Type B pancreatic cell (in vitro differentiated cells): ENCODE measurements around the gene TMEM139. TPM values are rescaled to one million over a fixed set of nuclear protein-coding genes. Genes with fewer than 3 reads are reported as not detected.
"Not testable (repeated sequence)": the region's sequence is repeated elsewhere in the genome, so short reads cannot be mapped to it uniquely, and the experiment has no call there.

Experiments
- DNase-seq: peaks from one replicate; pipeline ENCODE4 v3.0.0; 2021; ENCODE audit warnings: mixed read lengths; ENCODE audit not compliant: unreplicated experiment; ENCODE audit errors: extremely low spot score
- H3K27ac Mint-ChIP-seq: 2 replicates; pipeline ENCODE4 v1.8.0; 2021; ENCODE audit warnings: mild to moderate bottlenecking, mixed read lengths
- H3K27me3 Mint-ChIP-seq: 2 replicates; pipeline ENCODE4 v1.8.0; 2021; ENCODE audit warnings: mixed read lengths
- H3K36me3 Mint-ChIP-seq: 2 replicates; pipeline ENCODE4 v1.8.0; 2021; ENCODE audit warnings: mixed read lengths
- H3K4me1 Mint-ChIP-seq: one replicate; pipeline ENCODE4 v1.8.0; 2021; ENCODE audit warnings: mixed read lengths; ENCODE audit not compliant: unreplicated experiment
- H3K4me3 Mint-ChIP-seq: 2 replicates; pipeline ENCODE4 v1.8.0; 2021; ENCODE audit warnings: mild to moderate bottlenecking, mixed read lengths
- H3K9me3 Mint-ChIP-seq: 2 replicates; pipeline ENCODE4 v1.8.0; 2021; ENCODE audit warnings: mixed read lengths
- CTCF ChIP-seq: fragments of 200-600 bp; sonication (generic); conservative IDR thresholded peaks from 2 replicates; pipeline ENCODE4 v1.5.0; 2021; ENCODE audit warnings: antibody characterized with exemption, mild to moderate bottlenecking
- total RNA-seq: library from RNA; stranded (reverse); gene quantifications from 2 replicates; pipeline ENCODE4 v1.2.1, GENCODE V29; 2021; ENCODE audit warnings: low replicate concordance

Gene TMEM139
- total RNA-seq, 1 donor from 2014 or later = 2.6 TPM

DNA sequence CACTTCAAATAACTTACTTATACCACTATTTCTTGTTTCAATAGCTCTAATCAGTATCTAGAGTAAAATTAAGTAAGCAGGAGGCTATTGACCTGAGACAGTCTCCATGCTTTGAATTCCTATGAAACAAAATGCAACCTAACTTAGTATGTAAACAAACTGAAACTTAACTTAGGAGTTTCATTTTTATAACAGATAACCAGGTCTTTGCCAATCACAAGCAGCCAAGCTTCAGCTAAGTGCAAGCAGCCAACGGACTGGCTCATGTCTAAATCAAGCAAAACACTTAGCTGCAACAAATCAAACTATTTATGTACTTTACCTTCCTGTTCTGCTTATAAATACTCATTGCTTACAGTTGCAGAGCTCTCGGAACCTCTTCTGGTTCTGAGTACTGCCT, 25.9 kb upstream of the TMEM139 start:
- Mint-ChIP-seq H3K4me1 (peaks cover 4% of the 10 kb centered on the region), H3K9me3 (no peaks in the 10 kb centered on the region)

DNA sequence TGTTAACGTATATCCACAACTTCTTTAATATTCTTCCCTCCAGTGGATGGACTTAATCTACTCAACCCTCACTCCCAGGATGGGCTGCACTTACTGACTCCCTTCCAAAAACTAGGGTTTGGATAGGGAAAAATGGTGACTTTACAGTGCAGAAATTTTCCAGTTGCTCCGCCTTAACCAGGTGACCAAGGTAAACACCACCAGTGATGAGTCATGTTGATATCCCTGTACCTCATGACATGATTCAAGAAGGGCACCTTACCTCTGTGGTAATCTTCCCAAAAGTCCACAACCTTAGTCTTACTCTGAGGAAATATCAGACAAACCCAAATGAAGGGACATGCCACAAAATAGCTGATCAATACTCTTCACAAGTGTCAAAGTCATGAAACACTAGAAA, 25.0 kb upstream of the TMEM139 start:
- peaks cover 9% of the 10 kb centered on the region for H3K36me3 Mint-ChIP-seq

More for the DNA sequence above, 25.9 kb upstream of the TMEM139 start:
- Mint-ChIP-seq H3K27me3 (no peaks in the 10 kb centered on the region), H3K36me3 (peaks cover 4% of the 10 kb centered on the region), H3K4me3 (no peak overlapping the region), H3K27ac (no peak overlapping the region)
- no peak for DNase-seq
- TF ChIP-seq CTCF = no peak

GRCh38 chr7:143261901-143262300, 22.9 kb upstream of the TMEM139 start:
- no peak for DNase-seq
- H3K9me3 Mint-ChIP-seq = no peaks in the 10 kb centered on the region
- H3K27me3 Mint-ChIP-seq = no peaks in the 10 kb centered on the region
- peaks cover 15% of the 10 kb centered on the region for H3K36me3 Mint-ChIP-seq
- H3K27ac Mint-ChIP-seq = no peak overlapping the region
- H3K4me3 Mint-ChIP-seq = peak overlapping the region; percentile 71
- no peak for TF ChIP-seq CTCF
- H3K4me1 Mint-ChIP-seq = peaks cover 13% of the 10 kb centered on the region

More for the DNA sequence above, 25.0 kb upstream of the TMEM139 start:
- Mint-ChIP-seq H3K9me3 (no peaks in the 10 kb centered on the region), H3K4me3 (no peak overlapping the region), H3K27me3 (no peaks in the 10 kb centered on the region), H3K27ac (peak overlapping the region; percentile 15), H3K4me1 (peaks cover 13% of the 10 kb centered on the region)
- no peak for DNase-seq
- TF ChIP-seq CTCF = no peak

DNA sequence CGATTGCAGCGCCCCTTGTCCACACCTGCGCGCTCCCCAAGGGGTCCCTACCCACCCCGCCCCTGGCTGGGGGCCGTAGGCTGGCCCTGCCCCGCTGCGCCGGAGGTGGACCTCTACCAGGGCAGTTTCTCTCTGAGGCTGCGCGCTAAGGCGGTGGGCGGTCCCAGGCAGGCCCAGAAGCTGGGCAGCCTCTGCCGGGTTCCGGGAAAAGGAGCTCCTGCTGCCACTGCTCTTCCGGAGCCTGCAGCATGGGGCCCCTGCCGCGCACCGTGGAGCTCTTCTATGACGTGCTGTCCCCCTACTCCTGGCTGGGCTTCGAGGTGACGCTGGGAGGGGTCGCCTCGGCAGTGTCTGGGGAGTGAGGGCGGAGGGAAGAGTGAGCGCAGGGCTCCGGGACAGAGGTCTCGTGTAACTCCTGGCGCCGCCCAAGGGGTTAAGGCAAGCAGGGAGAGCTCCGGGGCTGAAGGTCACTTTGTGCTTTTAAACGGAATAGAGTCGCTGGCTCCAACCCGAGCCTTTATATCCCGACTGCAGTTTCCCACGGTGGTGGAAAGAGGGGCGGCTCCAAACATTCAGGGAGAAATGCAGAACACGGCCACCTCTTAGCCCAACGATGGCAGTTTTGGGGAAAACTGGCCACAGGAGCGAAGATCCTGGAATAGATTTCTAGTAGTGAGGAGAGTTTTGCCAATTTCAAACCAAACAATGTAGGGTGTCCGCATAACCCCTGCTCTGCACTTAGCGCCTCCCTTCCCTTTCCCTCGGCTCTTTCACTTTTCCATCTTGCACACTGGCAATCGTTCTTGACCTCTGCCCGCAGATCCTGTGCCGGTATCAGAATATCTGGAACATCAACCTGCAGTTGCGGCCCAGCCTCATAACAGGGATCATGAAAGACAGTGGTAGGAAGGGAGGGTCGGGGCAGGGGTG, 21.2 kb upstream of the TMEM139 start, which contains the start of gene GSTK1:
Gene GSTK1, plus strand, starts transcription at position 176 of the 930 bp plus-strand sequence. Its CDS starts 73 bp downstream, at position 249.
- Mint-ChIP-seq H3K9me3 (no peaks in the 10 kb centered on the region), H3K4me1 (peaks cover 13% of the 10 kb centered on the region)
- TF ChIP-seq CTCF = no peak

DNA sequence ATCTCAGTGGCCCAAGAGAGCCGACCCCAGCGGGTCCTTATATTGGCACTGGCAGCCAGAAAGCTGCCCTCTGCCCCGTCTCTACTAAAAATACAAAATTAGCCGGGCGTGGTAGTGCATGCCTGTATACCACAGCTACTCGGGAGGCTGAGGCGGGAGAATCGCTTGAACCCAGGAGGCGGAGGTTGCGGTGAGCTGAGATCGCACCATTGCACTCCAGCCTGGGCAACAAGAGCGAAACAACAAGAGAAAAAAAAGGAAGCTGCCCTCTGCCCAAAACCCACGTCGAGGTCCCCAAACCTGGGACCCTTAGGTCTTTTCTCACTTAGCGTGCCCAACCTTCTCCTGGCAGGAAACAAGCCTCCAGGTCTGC, 20.6 kb upstream of the TMEM139 start:
- H3K9me3 Mint-ChIP-seq, DNase-seq, H3K27me3 Mint-ChIP-seq: not testable (repeated sequence)
- peaks cover 13% of the 10 kb centered on the region for H3K4me1 Mint-ChIP-seq
- H3K27ac Mint-ChIP-seq = peak overlapping the region; percentile 85
- H3K36me3 Mint-ChIP-seq = peaks cover 15% of the 10 kb centered on the region
- H3K4me3 Mint-ChIP-seq = peak overlapping the region; percentile 95

More for the DNA sequence above, 21.2 kb upstream of the TMEM139 start, which contains the start of gene GSTK1:
- H3K27ac Mint-ChIP-seq = peak within 1 kb of the TSS; percentile 85
- DNase-seq = peak; percentile 77
- peaks cover 15% of the 10 kb centered on the region for H3K36me3 Mint-ChIP-seq
- peak within 1 kb of the TSS; percentile 95 for H3K4me3 Mint-ChIP-seq
- no peaks in the 10 kb centered on the region for H3K27me3 Mint-ChIP-seq
